Measurements from ENCODE around the gene SLC22A6.

Gene SLC22A6

GRCh38 chr11:62928011-62928410 is 56.8 kb downstream of the SLC22A6 start:
- no peak overlapping the region for H3K27ac ChIP-seq
- DNase-seq (ENCODE audit: low spot score) = no peak
- no peak for TF ChIP-seq CTCF (conservative IDR thresholded peaks at IDR 0.05; ENCODE audit: low read depth)
- ChIA-PET POLR2A (ENCODE audit: low non-redundant PET) (no interaction called here), CTCF (interaction anchor here (2.5 kb wide), 1 partner anchor 22 kb away, joined by 5 read pairs; no protein-coding TSS in a partner anchor)

DNA sequence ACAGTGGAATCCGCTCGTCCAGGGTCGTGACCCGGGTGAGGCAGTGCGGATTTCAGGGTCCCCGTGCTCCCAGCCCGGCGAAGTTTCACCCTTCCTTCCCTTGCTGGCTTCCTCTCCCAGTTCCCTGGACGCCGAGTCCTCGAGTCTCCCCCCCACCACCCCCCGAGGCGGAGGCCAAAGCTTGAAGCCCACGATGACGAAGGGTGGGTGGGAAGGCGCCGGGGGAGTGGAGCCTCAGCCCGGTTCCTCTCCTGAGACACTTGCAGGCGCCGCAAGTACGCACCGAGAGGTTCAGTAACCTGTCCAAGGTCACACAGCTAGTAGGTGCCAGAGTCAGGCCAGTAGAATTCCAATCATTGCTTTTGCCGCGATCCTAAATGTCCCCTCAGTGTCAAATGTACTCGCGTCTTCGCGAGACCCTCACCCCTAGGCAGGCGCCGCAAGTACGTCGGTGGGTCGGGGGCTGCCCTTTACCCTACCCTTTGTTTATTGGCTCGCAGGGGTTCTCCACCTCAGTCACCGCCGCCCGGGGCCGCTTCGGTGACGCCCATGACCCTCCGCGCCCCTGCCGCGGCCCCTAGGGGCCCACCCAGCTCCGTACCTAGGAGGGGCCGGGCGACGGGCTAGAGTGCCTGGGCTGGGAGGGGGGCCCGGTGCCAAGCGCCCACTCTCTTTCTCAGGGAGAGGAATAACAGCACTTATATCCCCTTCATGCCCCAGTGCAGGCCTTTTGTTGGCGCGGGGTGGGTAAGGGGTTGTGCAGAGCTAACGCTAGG is 57.9 kb downstream of the SLC22A6 start:
- H3K27ac ChIP-seq = no peak overlapping the region
- ChIA-PET CTCF (interaction anchor here (0.7 to 2.5 kb wide), 3 partner anchors 21 to 136 kb away, joined by 3 to 5 read pairs (median 3); no protein-coding TSS in a partner anchor), POLR2A (ENCODE audit: low non-redundant PET) (no interaction called here)
- no peak for TF ChIP-seq CTCF (conservative IDR thresholded peaks at IDR 0.05; ENCODE audit: low read depth)
- DNase-seq (ENCODE audit: low spot score) = no peak
